ENCODE results near the gene DLG1.

DNA sequence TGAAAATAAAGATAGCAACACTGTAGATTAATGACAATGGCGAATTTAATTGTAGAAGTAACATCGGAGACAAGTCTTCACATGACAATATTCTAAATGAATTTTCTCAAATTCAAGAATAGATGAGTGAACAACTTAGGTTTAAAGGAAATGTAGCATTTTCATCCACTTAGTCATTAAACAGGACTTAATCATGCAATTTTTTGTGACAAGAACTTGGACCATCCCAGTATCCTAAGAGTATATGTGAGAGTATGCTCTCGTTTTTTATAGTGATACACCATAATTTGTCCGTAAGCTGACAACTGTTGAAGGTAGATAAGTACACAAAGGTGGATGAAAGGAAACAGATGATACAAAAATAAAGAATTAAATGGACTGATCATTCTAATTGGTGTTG, 81.5 kb downstream of the DLG1 start:
- TF ChIP-seq, protein P1, sequence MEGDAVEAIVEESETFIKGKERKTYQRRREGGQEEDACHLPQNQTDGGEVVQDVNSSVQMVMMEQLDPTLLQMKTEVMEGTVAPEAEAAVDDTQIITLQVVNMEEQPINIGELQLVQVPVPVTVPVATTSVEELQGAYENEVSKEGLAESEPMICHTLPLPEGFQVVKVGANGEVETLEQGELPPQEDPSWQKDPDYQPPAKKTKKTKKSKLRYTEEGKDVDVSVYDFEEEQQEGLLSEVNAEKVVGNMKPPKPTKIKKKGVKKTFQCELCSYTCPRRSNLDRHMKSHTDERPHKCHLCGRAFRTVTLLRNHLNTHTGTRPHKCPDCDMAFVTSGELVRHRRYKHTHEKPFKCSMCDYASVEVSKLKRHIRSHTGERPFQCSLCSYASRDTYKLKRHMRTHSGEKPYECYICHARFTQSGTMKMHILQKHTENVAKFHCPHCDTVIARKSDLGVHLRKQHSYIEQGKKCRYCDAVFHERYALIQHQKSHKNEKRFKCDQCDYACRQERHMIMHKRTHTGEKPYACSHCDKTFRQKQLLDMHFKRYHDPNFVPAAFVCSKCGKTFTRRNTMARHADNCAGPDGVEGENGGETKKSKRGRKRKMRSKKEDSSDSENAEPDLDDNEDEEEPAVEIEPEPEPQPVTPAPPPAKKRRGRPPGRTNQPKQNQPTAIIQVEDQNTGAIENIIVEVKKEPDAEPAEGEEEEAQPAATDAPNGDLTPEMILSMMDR (IDR thresholded peaks at IDR 0.05) = no peak
- TF ChIP-seq POLR2A (IDR thresholded peaks at IDR 0.05) = no peak
